PC-9 (cell line): ENCODE measurements around the gene BRWD1. TPM values are rescaled to one million over a fixed set of nuclear protein-coding genes. Genes with fewer than 3 reads are reported as not detected.

Experiments used
- BruUV-seq: library from RNA; stranded (reverse); fragments of 400-500 nt; replicated peaks from 2 replicates; lab custom pipeline; 2021; lab: Mats Ljungman, UMichigan
- CTCF ChIA-PET: fragments of 300-600 bp; sonication (Branson Sonifier 250); formaldehyde crosslinking; loops from one replicate; lab custom pipeline; 2022; ENCODE audit warnings: antibody characterized with exemption; lab: Charles Lee
- POLR2A ChIA-PET: fragments of 300-600 bp; sonication (Branson Sonifier 250); formaldehyde crosslinking; loops from one replicate; lab custom pipeline; 2022; ENCODE audit warnings: antibody characterized with exemption; ENCODE audit not compliant: unreplicated experiment; lab: Charles Lee
- DNase-seq, 2 experiments: peaks; one replicate each; pipeline versions ENCODE4 v3.0.0 to v3.0.0-alpha.2; 2015 to 2022; ENCODE audit warnings: mixed read lengths in 1 of 2
- H2AFZ ChIP-seq: fragments of 200-600 bp; sonication (generic); 2 replicates; pipeline ENCODE4 v1.8.1; 2017; ENCODE audit warnings: antibody characterized with exemption
- H3F3A ChIP-seq: fragments of 200-600 bp; sonication (generic); 2 replicates; pipeline ENCODE4 v1.8.1; 2017; ENCODE audit warnings: antibody characterized with exemption, mild to moderate bottlenecking, low read depth; ENCODE audit not compliant: insufficient read depth
- H3K27ac ChIP-seq: fragments of 200-600 bp; sonication (generic); 2 replicates; pipeline ENCODE4 v1.6.1; 2016; ENCODE audit warnings: mixed run types
- H3K27me3 ChIP-seq: fragments of 200-600 bp; sonication (generic); 2 replicates; pipeline ENCODE4 v1.6.1; 2016; ENCODE audit warnings: low read depth, mixed run types; ENCODE audit not compliant: insufficient read depth
- H3K36me3 ChIP-seq: fragments of 200-600 bp; sonication (generic); 2 replicates; pipeline ENCODE4 v1.6.1; 2016; ENCODE audit warnings: low read depth, mixed run types
- H3K4me1 ChIP-seq: fragments of 200-600 bp; sonication (generic); replicated peaks from 2 replicates; pipeline ENCODE4 v1.6.1; 2016; ENCODE audit warnings: mixed run types; ENCODE audit not compliant: insufficient read depth
- H3K4me2 ChIP-seq: fragments of 200-600 bp; sonication (generic); 2 replicates; pipeline ENCODE4 v1.6.1; 2017; ENCODE audit warnings: mixed run types
- H3K4me3 ChIP-seq: fragments of 200-600 bp; sonication (generic); 2 replicates; pipeline ENCODE4 v1.6.1; 2016; ENCODE audit warnings: mixed run types
- H3K79me2 ChIP-seq: fragments of 200-600 bp; sonication (generic); 2 replicates; pipeline ENCODE4 v1.6.1; 2017; ENCODE audit warnings: low read depth, mixed run types
- H3K9me2 ChIP-seq: fragments of 200-600 bp; sonication (generic); 2 replicates; pipeline ENCODE4 v1.8.1; 2017; ENCODE audit warnings: mild to moderate bottlenecking; ENCODE audit not compliant: insufficient read depth
- H3K9me3 ChIP-seq: fragments of 200-600 bp; sonication (generic); 2 replicates; pipeline ENCODE4 v1.8.1; 2016; ENCODE audit warnings: low read depth; ENCODE audit not compliant: insufficient read depth
- H4K20me1 ChIP-seq: fragments of 200-600 bp; sonication (generic); 2 replicates; pipeline ENCODE4 v1.8.1; 2017; ENCODE audit not compliant: insufficient read depth
- EZH2 ChIP-seq: fragments of 200-600 bp; sonication (generic); IDR thresholded peaks from 2 replicates; pipeline ENCODE4 v1.8.0; 2017; ENCODE audit warnings: antibody characterized with exemption, low read depth
- intact Hi-C: fragments of 100-400 bp; cut with micrococcal nuclease; formaldehyde crosslinking; loops from one replicate; pipeline ENCODE4 v1.10.0; 2022; ENCODE audit not compliant: unreplicated experiment
- total RNA-seq: library from RNA; stranded (reverse); gene quantifications from 2 replicates; pipeline ENCODE4 v1.2.3, GENCODE V29; 2021
- TF ChIP-seq, protein P1 (sequence below): fragments of 200-600 bp; sonication (generic); conservative IDR thresholded peaks from 2 replicates; pipeline ENCODE4 v1.6.1; 2017; ENCODE audit warnings: mixed run types, antibody characterized with exemption, mild to moderate bottlenecking, moderate library complexity

Gene BRWD1
- total RNA-seq, 1 experiment from 2014 or later, result 42.9 TPM

DNA sequence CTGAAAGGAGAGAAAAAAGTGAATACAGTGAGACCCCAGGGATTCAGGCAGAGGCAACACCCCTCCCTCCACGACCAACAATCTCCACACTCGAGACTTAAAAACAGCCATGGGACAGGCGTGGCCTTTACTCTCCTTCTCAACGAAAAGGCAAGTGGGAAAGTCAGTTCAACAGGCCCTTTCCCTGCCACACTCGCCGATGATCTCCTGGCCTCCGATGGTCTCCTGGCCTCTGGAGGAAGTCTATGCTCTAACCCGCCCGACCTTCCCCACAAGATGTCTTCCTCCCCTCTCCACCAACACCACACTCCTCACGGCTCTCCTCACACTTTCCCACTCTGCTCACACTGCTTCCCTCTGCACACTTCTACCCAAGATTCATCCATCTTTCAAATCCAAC is 137.8 kb downstream of the BRWD1 start:
- intact Hi-C loops, result loop anchor here (10.0 kb wide), 1 partner anchor 671 kb away; no protein-coding TSS in a partner anchor
- Histone ChIP-seq H3K4me2 (no peak overlapping the region), H3F3A (no peaks in the 10 kb centered on the region), H3K4me3 (no peak overlapping the region), H3K9me2 (no peaks in the 10 kb centered on the region), H3K27ac (no peak overlapping the region), H3K79me2 (peaks cover 3% of the 10 kb centered on the region; the same call in 1 of the 2 replicates), H3K9me3 (no peaks in the 10 kb centered on the region), H2AFZ (no peak overlapping the region), H4K20me1 (0 out of 2 replicates have a peak, but pooled peaks cover 3% of the 10 kb centered on the region), H3K36me3 (no peaks in the 10 kb centered on the region), H3K4me1 (no peaks in the 10 kb centered on the region), H3K27me3 (no peaks in the 10 kb centered on the region)
- TF ChIP-seq, protein P1, sequence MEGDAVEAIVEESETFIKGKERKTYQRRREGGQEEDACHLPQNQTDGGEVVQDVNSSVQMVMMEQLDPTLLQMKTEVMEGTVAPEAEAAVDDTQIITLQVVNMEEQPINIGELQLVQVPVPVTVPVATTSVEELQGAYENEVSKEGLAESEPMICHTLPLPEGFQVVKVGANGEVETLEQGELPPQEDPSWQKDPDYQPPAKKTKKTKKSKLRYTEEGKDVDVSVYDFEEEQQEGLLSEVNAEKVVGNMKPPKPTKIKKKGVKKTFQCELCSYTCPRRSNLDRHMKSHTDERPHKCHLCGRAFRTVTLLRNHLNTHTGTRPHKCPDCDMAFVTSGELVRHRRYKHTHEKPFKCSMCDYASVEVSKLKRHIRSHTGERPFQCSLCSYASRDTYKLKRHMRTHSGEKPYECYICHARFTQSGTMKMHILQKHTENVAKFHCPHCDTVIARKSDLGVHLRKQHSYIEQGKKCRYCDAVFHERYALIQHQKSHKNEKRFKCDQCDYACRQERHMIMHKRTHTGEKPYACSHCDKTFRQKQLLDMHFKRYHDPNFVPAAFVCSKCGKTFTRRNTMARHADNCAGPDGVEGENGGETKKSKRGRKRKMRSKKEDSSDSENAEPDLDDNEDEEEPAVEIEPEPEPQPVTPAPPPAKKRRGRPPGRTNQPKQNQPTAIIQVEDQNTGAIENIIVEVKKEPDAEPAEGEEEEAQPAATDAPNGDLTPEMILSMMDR, result no peak
- no peak for TF ChIP-seq EZH2
- no TSS peak for BruUV-seq
- POLR2A ChIA-PET, result no interaction called here
- DNase-seq, result no peak
- CTCF ChIA-PET, result no interaction called here

DNA sequence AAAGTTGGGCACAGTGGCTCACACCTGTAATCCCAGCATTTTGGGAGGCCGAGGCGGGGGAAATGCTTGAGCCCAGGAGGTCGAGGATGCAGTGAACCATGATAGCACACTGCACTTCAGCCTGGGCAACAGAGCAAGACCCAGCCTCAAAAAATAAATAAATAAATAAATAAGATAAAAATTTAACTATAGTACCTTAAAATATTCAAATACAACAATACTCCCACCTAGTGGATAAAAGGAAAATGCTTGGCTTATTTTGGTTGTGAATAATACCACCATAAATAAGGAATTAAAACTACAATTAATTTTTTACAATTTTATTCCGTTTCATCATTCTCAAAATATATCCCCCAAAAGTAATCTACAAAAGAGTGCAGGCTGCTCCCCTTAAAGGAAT is 138.3 kb downstream of the BRWD1 start:
- Histone ChIP-seq H3K79me2 (no peaks in the 10 kb centered on the region), H2AFZ (no peak overlapping the region), H3K4me1 (no peaks in the 10 kb centered on the region), H3K27me3 (no peaks in the 10 kb centered on the region), H3K4me3 (no peak overlapping the region), H3K36me3 (no peaks in the 10 kb centered on the region), H3K9me3 (no peaks in the 10 kb centered on the region), H3F3A (no peaks in the 10 kb centered on the region), H4K20me1 (0 out of 2 replicates have a peak, but pooled peaks cover 3% of the 10 kb centered on the region), H3K4me2 (no peak overlapping the region), H3K27ac (no peak overlapping the region), H3K9me2 (no peaks in the 10 kb centered on the region)
- no TSS peak for BruUV-seq
- DNase-seq, result no peak
- intact Hi-C loops, result loop anchor here (10.0 kb wide), 1 partner anchor 670 kb away; no protein-coding TSS in a partner anchor
- POLR2A ChIA-PET, result no interaction called here
- CTCF ChIA-PET, result interaction anchor here (0.6 kb wide), 1 partner anchor 31 kb away, joined by 5 read pairs; no protein-coding TSS in a partner anchor
- no peak for TF ChIP-seq EZH2
- TF ChIP-seq, protein P1, result peak; percentile 57

DNA sequence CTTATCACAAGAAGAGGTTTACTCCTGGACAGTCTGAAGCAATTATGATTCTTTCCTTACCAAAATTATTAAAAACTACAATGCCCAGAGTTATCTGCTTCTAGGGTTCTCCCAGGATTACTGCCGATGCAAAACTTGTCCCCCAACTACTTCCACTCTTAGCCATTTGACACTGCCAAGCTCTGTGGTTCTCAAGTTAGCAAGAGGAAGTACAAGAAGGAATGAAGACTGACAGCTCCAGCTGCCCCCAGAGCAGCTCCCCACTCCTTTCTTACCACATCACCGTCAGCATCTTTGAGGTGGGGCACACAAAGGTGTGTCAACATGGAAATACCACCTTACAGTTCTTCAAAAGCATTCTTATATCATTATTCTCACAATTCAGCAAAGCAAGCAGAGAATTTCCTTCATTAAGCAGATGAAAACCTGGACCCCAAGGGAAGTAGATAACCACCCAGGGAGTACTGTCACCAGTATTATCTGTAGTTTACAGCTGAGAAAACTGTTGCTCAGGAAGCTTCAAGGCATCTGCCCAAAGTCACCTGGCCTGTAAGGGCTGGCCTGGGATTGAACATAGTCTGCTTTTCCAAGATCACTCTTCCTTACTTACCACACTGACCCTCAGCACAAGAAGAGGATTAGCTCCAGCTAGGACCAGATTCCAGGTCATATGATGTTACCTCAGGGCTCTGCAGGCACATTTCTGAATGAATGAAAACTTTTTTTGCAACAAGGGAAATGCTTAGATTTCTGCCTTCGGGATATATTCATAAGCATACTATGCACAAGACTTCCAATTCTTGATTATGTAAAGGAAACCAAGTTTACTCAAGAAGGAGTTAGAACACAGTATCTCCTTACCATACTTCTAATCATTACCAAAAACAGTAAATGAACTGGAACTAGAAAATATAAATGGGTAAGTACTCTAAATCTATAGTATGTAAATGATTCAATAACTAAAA is 139.4 kb downstream of the BRWD1 start:
- Histone ChIP-seq H3K9me2 (no peaks in the 10 kb centered on the region), H3K27ac (no peak overlapping the region), H3K9me3 (no peaks in the 10 kb centered on the region), H2AFZ (no peak overlapping the region), H3K27me3 (no peaks in the 10 kb centered on the region), H3K4me1 (no peaks in the 10 kb centered on the region), H4K20me1 (0 out of 2 replicates have a peak, but pooled peaks cover 3% of the 10 kb centered on the region), H3K79me2 (no peaks in the 10 kb centered on the region), H3K4me2 (no peak overlapping the region), H3F3A (no peaks in the 10 kb centered on the region), H3K4me3 (no peak overlapping the region), H3K36me3 (no peaks in the 10 kb centered on the region)
- TF ChIP-seq EZH2, result no peak
- TF ChIP-seq, protein P1, result no peak
- no TSS peak for BruUV-seq
- intact Hi-C loops, result loop anchor here (10.0 kb wide), 1 partner anchor 669 kb away; no protein-coding TSS in a partner anchor
- no peak for DNase-seq
- CTCF ChIA-PET, result interaction anchor here (0.6 kb wide), 1 partner anchor 30 kb away, joined by 5 read pairs; no protein-coding TSS in a partner anchor
- POLR2A ChIA-PET, result no interaction called here
